OCI-LY1 (cell line): ENCODE data around the gene METTL4.

Source experiments
- H2AFZ ChIP-seq: fragments of 200-600 bp; sonication (generic), shearing (Covaris generic); 2 replicates; pipeline ENCODE4 v1.6.0; 2014; ENCODE audit warnings: antibody characterized with exemption, mild to moderate bottlenecking, low read length
- H3F3A ChIP-seq: fragments of 200-600 bp; sonication (generic), shearing (Covaris generic); 2 replicates; pipeline ENCODE4 v1.6.0; 2014; ENCODE audit warnings: mild to moderate bottlenecking, antibody characterized with exemption, low read length, moderate library complexity; ENCODE audit not compliant: insufficient read depth
- H3K27ac ChIP-seq: fragments of 200-600 bp; sonication (generic); 2 replicates; pipeline ENCODE4 v1.5.1; 2014; ENCODE audit warnings: low read length, mixed run types, mild to moderate bottlenecking, low read depth; ENCODE audit not compliant: poor library complexity, severe bottlenecking
- H3K27me3 ChIP-seq: fragments of 200-600 bp; sonication (generic); 2 replicates; pipeline ENCODE4 v1.6.0; 2014; ENCODE audit warnings: antibody characterized with exemption, mild to moderate bottlenecking, low read length, moderate library complexity; ENCODE audit not compliant: insufficient read depth
- H3K36me3 ChIP-seq: fragments of 200-600 bp; sonication (generic); 2 replicates; pipeline ENCODE4 v1.6.1; 2014; ENCODE audit warnings: mild to moderate bottlenecking, antibody characterized with exemption, low read length, moderate library complexity, mixed read lengths; ENCODE audit not compliant: insufficient read depth
- H3K4me1 ChIP-seq: fragments of 200-600 bp; sonication (generic); 2 replicates; pipeline ENCODE4 v1.5.1; 2014; ENCODE audit warnings: mild to moderate bottlenecking, low read length, moderate library complexity; ENCODE audit not compliant: insufficient read depth, severe bottlenecking
- H3K4me2 ChIP-seq: fragments of 200-600 bp; sonication (generic), shearing (Covaris generic); 2 replicates; pipeline ENCODE4 v1.6.1; 2014; ENCODE audit warnings: low read length
- H3K4me3 ChIP-seq: fragments of 200-600 bp; sonication (generic); 2 replicates; pipeline ENCODE4 v1.5.1; 2014; ENCODE audit warnings: low read length, low read depth, mild to moderate bottlenecking, mixed read lengths; ENCODE audit not compliant: poor library complexity, severe bottlenecking
- H3K79me2 ChIP-seq: fragments of 200-600 bp; shearing (Covaris generic); 2 replicates; pipeline ENCODE4 v1.6.1; 2016; ENCODE audit warnings: mixed run types, low read length, mixed read lengths; ENCODE audit not compliant: insufficient read depth
- H3K9ac ChIP-seq: fragments of 200-600 bp; sonication (generic), shearing (Covaris generic); 2 replicates; pipeline ENCODE4 v1.6.1; 2014; ENCODE audit warnings: mild to moderate bottlenecking, low read length, mixed read lengths
- H3K9me2 ChIP-seq: fragments of 200-600 bp; sonication (generic), shearing (Covaris generic); 2 replicates; pipeline ENCODE4 v1.6.1; 2014; ENCODE audit warnings: low read depth, mild to moderate bottlenecking, low read length, mixed read lengths
- H3K9me3 ChIP-seq: fragments of 200-600 bp; shearing (Covaris generic); 2 replicates; pipeline ENCODE4 v1.6.1; 2014; ENCODE audit warnings: low read length, mixed read lengths
- H4K20me1 ChIP-seq: fragments of 200-600 bp; sonication (generic), shearing (Covaris generic); 2 replicates; pipeline ENCODE4 v1.6.0; 2016; ENCODE audit warnings: mild to moderate bottlenecking, low read length; ENCODE audit not compliant: insufficient read depth
- EZH2 ChIP-seq: fragments of 200-600 bp; sonication (generic), shearing (Covaris generic); IDR thresholded peaks from 2 replicates; pipeline ENCODE4 v1.8.0; 2017; ENCODE audit warnings: borderline replicate concordance, mixed run types, mild to moderate bottlenecking, antibody characterized with exemption, low read length, moderate library complexity, mixed read lengths
- TF ChIP-seq, protein P1 (sequence below): fragments of 200-600 bp; sonication (generic), shearing (Covaris generic); IDR thresholded peaks from 2 replicates; pipeline ENCODE4 v1.5.1; 2017; ENCODE audit warnings: mild to moderate bottlenecking, antibody characterized with exemption, low read length, moderate library complexity, mixed read lengths

Gene METTL4

DNA sequence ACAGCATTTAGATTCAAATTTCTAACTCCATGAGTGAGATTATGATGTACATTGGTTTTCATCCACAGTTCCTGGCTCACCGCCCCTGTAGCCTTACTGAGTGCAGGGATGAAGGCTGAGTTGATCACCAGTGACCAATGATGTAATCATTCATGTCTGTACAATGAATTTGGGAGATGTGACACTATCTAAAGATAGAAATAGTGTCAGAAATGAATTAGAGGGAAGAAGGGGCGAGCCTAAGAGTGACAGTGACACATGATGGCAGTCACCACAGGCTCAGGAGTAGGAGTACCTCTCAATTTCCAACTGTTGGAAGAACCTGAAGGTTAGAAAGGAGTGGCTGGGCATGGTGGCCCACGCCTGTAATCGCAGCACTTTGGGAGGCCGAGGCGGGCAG, 3.2 kb downstream of the METTL4 start:
- Histone ChIP-seq H3K4me1 (peaks cover 26% of the 10 kb centered on the region), H2AFZ (no peak overlapping the region), H3K36me3 (no peaks in the 10 kb centered on the region), H3K4me3 (no peak overlapping the region), H3K9me3 (no peaks in the 10 kb centered on the region), H4K20me1 (no peaks in the 10 kb centered on the region), H3K4me2 (no peak overlapping the region), H3K27me3 (no peaks in the 10 kb centered on the region), H3K9ac (no peak overlapping the region), H3K27ac (no peak overlapping the region), H3K9me2 (no peaks in the 10 kb centered on the region), H3K79me2 (peaks cover 24% of the 10 kb centered on the region), H3F3A (no peaks in the 10 kb centered on the region)
- no peak for TF ChIP-seq EZH2
- TF ChIP-seq, protein P1, sequence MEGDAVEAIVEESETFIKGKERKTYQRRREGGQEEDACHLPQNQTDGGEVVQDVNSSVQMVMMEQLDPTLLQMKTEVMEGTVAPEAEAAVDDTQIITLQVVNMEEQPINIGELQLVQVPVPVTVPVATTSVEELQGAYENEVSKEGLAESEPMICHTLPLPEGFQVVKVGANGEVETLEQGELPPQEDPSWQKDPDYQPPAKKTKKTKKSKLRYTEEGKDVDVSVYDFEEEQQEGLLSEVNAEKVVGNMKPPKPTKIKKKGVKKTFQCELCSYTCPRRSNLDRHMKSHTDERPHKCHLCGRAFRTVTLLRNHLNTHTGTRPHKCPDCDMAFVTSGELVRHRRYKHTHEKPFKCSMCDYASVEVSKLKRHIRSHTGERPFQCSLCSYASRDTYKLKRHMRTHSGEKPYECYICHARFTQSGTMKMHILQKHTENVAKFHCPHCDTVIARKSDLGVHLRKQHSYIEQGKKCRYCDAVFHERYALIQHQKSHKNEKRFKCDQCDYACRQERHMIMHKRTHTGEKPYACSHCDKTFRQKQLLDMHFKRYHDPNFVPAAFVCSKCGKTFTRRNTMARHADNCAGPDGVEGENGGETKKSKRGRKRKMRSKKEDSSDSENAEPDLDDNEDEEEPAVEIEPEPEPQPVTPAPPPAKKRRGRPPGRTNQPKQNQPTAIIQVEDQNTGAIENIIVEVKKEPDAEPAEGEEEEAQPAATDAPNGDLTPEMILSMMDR = no peak

DNA sequence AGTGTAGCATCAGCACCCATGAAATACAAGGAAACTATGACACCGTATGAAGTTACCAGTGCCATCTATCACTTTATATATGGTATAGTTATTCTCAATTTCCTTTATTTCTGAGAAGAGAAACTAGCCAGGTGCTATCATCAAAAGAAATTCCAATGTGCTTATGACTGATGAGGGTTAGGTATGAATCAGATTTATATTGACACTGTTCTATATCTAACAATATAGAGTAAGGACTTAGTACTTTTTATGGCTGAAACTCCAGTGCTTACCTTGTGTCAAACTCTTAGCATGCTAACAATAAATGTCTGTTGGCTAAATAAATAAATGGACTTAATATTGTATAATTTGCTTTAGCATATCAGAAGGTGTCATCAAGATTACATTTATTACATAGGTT, 6.9 kb downstream of the METTL4 start:
- H3K27ac ChIP-seq = no peak overlapping the region
- H3K4me3 ChIP-seq = no peak overlapping the region
- no peak overlapping the region for H2AFZ ChIP-seq
- no peaks in the 10 kb centered on the region for H3F3A ChIP-seq
- H3K9me3 ChIP-seq = no peaks in the 10 kb centered on the region
- no peak overlapping the region for H3K9ac ChIP-seq
- H3K4me1 ChIP-seq = peaks cover 7% of the 10 kb centered on the region
- no peaks in the 10 kb centered on the region for H3K79me2 ChIP-seq
- no peak overlapping the region for H3K4me2 ChIP-seq
- H3K9me2 ChIP-seq = no peaks in the 10 kb centered on the region
- H4K20me1 ChIP-seq = no peaks in the 10 kb centered on the region
- H3K27me3 ChIP-seq = no peaks in the 10 kb centered on the region
- no peak for TF ChIP-seq EZH2
- TF ChIP-seq, protein P1 = no peak
- H3K36me3 ChIP-seq = no peaks in the 10 kb centered on the region

DNA sequence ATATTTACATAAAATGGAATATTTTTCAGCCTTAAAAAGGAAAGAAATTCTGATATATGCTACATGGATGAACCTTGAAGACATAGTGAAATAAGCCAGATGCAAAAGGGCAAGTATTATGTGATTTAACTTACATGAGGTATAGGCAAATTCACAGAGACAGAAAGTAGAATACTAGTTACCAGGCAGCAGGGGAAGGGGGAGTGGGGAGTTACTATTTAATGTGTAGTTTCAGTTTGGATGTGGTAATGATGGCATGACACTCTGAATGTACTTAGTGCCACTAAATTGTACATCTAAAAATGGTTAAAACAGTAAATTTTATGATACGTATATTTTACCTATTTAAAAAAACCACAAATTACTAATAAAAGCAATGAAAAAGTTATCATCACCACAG, 12.1 kb downstream of the METTL4 start:
- Histone ChIP-seq H3K4me2 (no peak overlapping the region), H3K79me2 (no peaks in the 10 kb centered on the region), H3K9me3 (no peaks in the 10 kb centered on the region)

More for the DNA sequence above, 12.1 kb downstream of the METTL4 start:
- Histone ChIP-seq H3K36me3 (no peaks in the 10 kb centered on the region), H4K20me1 (no peaks in the 10 kb centered on the region), H2AFZ (no peak overlapping the region), H3K27ac (no peak overlapping the region), H3K4me3 (no peak overlapping the region), H3F3A (no peaks in the 10 kb centered on the region), H3K27me3 (no peaks in the 10 kb centered on the region), H3K4me1 (no peaks in the 10 kb centered on the region), H3K9me2 (no peaks in the 10 kb centered on the region), H3K9ac (no peak overlapping the region)
- TF ChIP-seq, protein P1 = no peak
- no peak for TF ChIP-seq EZH2
